HG03108 (cell line): Measurements from ENCODE around the gene WDR54.
A peak's percentile ranks its signal among the peaks of the same experiment; 100 is the strongest.

Experiments used
- ATAC-seq: cut with Tn5 transposase; IDR thresholded peaks from one replicate; pipeline ENCODE4 v1.9.1; 2021; ENCODE audit warnings: moderate library complexity; ENCODE audit not compliant: unreplicated experiment

The WDR54 gene, protein sequence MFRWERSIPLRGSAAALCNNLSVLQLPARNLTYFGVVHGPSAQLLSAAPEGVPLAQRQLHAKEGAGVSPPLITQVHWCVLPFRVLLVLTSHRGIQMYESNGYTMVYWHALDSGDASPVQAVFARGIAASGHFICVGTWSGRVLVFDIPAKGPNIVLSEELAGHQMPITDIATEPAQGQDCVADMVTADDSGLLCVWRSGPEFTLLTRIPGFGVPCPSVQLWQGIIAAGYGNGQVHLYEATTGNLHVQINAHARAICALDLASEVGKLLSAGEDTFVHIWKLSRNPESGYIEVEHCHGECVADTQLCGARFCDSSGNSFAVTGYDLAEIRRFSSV

GRCh38 chr2:74421221-74421870 is at the start of gene WDR54, which contains the start of gene C2orf81:
WDR54 (plus strand) TSS chr2:74421730; CDS start chr2:74422154, 424 bp downstream.
C2orf81 (minus strand) TSS chr2:74421619; CDS start chr2:74421560, 59 bp downstream.
- ATAC-seq, result peak; percentile 90

DNA sequence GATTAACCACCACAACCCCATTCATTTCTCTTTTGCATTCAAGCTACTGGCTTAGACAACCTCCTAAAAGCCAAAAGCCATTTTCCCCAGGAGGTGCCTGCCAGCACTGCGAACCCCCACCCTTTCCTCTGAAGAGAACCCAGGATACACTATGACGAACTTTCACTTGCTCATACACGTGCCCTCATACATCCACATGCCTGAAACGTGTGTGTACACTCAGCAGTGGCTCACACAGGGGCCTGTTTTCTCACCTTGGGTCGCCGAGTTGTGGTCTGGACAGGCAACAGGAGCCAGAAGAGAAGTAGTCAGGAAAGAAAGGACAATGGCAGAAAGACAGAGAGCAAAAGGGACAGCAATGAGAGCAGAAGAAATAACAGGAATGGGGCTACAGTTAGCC is 48.9 kb upstream of the WDR54 start:
- ATAC-seq, result no peak

DNA sequence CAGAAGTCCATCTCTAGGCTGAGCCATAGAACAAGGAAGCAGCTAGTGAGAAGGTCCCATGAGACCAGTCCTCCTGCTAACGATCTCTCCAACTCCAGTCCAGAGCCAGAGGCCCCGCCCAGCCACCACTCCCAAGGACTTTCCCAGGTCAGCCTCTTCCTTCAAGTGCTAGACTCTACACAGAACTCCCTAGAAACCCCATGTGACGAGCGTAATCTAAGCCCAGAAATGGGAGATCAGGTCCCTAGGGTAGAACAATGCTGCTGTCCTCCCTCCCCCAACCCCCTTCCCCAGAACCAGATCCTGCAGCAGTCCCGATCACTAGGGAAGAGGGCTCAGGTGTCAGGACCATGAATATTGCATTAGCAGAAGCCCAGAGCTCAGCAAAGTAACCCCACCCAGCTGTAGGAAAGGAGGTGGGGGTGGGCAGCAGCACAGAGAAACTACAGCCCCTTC is 48.3 kb upstream of the WDR54 start:
- no peak for ATAC-seq

- ATAC-seq, result no peak
These were observed 47.5 kb upstream of the WDR54 start for GRCh38 chr2:74373985-74374384.

- ATAC-seq, result no peak
These were observed 46.9 kb upstream of the WDR54 start for GRCh38 chr2:74374509-74375205.

GRCh38 chr2:74375838-74376237 is 45.7 kb upstream of the WDR54 start:
- no peak for ATAC-seq

GRCh38 chr2:74378007-74378406 is 43.5 kb upstream of the WDR54 start:
- ATAC-seq, result no peak

- ATAC-seq, result no peak
These were observed 41.4 kb upstream of the WDR54 start, which contains the start of gene DCTN1 for GRCh38 chr2:74379851-74380789. DCTN1 (minus strand) TSS chr2:74380311; CDS start chr2:74380037, 274 bp downstream.

DNA sequence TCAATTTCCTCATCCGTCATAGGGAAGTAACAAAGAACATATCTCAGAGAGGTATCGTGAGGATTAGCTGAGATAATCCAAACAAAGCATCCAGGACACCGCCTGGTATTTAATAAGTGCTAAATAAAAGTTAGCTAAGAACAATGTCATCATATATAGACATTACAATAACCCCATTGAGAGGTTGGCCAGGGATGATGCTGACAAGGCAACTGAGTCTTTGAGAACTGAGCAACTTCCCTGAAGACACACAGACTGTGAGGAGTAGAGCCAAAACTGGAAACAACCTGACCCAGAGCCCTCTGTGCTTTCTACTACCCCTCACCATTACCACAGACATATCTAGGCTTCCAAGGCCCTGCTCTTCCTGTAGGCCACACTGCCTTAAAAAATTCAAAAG is 39.8 kb upstream of the WDR54 start:
- ATAC-seq, result no peak

GRCh38 chr2:74383254-74383653 is 38.3 kb upstream of the WDR54 start:
- no peak for ATAC-seq

DNA sequence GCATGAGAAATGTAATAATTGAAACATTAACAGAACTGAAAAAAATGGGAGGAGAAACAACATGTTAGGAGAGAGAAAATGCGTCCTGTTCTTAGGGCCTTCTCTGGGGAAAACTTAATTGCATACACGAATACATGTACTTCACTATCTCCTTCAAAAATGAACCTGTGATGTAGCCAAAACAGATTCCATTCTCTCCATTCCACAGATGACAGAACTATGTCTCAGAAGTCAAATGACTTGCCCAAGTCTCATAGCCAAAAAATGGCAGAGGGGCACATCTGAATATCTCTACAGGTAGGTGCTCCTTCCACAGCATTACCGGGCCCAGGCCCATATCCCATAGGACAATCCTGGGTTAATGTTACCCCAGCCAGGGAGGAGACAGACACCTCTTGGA is 37.5 kb upstream of the WDR54 start:
- no peak for ATAC-seq

DNA sequence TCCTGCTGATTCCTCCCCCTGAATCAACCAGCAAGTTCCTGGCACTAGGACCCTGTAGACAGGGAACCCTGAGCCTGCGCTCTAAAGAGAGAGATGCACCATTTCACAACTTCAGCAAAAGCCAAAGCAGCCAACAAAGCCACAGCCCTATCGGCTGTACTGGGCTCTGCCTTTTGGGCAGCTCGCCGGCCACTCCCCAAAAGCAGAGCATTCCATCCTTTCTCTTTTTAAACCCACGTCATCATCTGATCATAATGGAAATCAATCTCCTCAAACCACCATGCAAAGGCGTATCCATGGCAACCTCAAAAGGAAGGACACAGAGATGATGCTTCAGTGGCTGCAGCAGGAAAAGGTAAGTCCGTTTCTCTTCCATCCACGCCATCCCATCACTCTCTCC is 36.1 kb upstream of the WDR54 start:
- no peak for ATAC-seq

- ATAC-seq, result no peak
These were observed 34.2 kb upstream of the WDR54 start for GRCh38 chr2:74387346-74387745.

- ATAC-seq, result no peak
These were observed 30.9 kb upstream of the WDR54 start for GRCh38 chr2:74390606-74391005.

GRCh38 chr2:74391209-74391579 is 30.3 kb upstream of the WDR54 start:
- ATAC-seq, result peak; percentile 8

GRCh38 chr2:74391580-74392448 is 29.7 kb upstream of the WDR54 start:
- peak; percentile 68 for ATAC-seq

GRCh38 chr2:74392449-74392743 is 29.1 kb upstream of the WDR54 start:
- ATAC-seq, result no peak

DNA sequence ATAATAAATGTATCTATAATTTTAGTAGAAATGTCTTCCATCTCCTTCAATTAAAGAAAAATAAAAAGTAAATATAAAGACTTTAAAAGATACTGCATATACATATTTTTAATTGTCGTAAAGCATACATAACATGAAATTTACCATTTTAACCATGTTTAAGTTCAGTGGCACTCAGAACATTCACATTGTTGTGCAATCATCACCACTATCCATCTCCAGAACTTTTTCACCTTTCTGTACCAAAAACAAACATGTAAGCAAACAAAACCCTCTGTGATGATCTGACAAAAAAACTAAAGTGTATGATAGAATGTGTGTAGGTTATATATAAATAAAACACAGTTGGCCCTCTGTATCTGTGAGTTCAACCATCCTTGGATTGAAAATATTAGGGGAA is 28.0 kb upstream of the WDR54 start:
- ATAC-seq, result no peak

- no peak for ATAC-seq
These were observed 25.4 kb upstream of the WDR54 start for GRCh38 chr2:74396149-74396548.

DNA sequence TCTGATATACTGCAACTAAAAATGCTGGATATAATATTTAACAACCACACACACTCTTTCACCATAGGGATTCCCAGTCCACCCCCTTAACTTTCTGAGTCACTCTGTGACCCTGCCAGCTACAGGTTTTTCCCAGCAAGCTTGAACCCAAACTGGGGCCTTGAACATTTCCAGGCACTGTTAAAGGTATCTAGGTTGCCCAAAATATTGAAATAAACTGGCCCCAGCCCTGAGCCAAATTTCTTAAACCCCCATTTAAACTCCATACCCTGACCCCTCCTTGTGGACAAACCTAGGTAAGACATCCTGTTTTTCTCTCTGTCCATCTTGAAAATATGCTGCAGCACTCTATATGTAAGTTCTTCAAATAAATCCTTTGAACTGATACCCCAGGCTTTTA is 21.7 kb upstream of the WDR54 start:
- ATAC-seq, result no peak
